GM12873 (cell line): ENCODE data around the gene DYRK3.

ENCODE experiments used
- CTCF ChIP-seq: IDR thresholded peaks from 2 replicates; pipeline ENCODE4 v1.5.1; 2012; ENCODE audit warnings: low read depth, mild to moderate bottlenecking, moderate library complexity, low read length, control low read depth; ENCODE audit not compliant: insufficient read depth; ENCODE audit errors: missing control alignments

Gene DYRK3

DNA sequence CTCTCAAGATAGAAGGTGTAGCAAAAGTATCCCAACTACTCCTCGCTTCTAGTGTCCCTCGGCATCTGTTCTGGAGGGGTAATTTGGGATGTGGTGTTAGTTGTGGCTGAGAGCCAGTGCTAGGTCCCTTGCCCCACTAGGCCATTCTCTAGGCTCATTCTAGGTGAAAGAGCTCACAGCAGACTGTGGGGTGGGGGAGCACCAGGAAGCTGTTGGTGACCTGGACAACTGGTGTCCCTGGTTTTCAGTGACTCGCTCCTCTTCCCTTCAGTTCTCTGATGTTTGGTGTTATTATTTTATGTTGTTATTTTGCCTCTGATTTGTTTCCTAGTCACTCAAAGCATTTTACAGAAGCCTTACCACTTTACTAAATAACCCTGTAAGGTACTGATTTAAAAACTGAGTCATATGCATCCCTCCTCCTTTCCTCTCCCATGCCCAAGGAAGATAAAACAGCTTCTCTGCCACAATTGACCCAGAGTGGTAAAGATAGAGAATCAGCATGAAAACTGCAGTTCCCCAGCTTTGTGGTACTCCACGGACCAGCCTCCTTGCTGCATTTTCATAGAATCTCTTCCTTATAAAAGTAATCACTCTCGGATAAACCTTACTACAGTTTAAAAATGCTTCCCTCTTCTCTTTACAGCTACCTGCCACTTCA, 14.1 kb downstream of the DYRK3 start:
- TF ChIP-seq CTCF = no peak

DNA sequence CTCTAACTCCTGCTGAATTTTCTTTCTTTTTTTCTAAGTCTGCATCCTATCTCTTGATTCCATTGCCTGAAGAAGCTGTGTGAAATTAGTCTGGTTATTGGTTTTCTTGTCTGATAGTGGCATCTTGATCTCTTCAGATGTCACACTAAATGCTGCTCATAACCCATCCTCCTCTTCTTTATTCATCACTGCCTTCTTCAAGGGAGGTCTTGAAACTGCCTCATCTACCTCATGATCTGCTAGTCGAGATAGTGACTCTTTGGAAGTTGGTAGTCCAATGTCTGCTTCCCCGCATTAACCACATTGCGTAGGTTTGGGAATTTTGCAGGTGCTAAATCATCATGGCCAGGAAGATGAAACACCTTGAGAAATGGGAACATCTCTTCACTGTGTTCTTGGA, 15.7 kb downstream of the DYRK3 start:
- TF ChIP-seq CTCF = no peak

GRCh38 chr1:206651958-206652890, 16.9 kb downstream of the DYRK3 start:
- TF ChIP-seq CTCF = no peak

GRCh38 chr1:206653715-206654459, 18.6 kb downstream of the DYRK3 start:
- TF ChIP-seq CTCF = no peak

DNA sequence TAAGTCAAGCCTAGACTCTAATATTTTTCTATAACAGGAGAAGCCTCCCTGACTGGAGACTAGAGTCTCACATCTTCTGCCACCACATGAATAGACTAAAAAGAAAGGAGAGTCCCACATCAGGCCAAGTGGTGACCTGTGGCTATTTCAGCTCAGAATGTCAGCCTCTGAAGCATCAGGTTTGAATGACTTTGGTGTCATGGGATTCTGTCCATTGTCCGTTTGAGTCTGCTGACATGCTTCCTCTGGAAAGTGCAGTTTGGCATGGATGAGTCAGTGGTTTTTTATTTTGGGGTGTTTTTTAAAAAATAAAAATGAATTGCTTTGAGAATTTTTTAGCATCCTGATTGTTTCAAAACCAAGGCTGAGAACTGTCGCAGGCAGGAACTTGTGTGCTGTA, 19.5 kb downstream of the DYRK3 start:
- TF ChIP-seq CTCF = no peak

- no peak for TF ChIP-seq CTCF
Measured at GRCh38 chr1:206655471-206655882, 20.1 kb downstream of the DYRK3 start.

DNA sequence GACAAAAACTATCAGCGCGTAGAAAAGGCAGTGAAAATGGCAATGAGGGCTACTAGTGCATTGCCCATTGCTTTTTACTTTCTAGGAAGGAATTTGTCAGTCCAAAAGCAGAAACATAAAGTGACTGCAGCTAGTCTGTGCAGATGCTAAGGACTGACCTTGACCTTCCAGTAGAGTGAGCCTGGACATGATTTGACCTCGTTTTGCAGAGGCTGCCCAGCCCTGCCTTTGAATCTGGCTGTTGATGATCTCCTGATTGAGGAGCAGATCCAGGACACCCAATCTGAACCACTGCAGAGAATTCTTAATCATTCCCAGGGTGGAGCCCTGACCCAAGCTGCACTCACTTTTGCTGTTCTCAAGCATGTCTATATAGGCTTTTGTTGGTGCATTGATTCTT, 21.6 kb downstream of the DYRK3 start:
- TF ChIP-seq CTCF = no peak
